Fibroblast of the conjunctiva (primary cell): ENCODE data around the gene MTURN.
A peak's percentile ranks its signal among the peaks of the same experiment; 100 is the strongest.
"Not testable (repeated sequence)": the region's sequence is repeated elsewhere in the genome, so short reads cannot be mapped to it uniquely, and the experiment has no call there.

ENCODE experiments used
- DNase-seq: peaks from one replicate; pipeline ENCODE4 v3.0.0-alpha.2; 2010; ENCODE audit warnings: low read depth

Gene MTURN

GRCh38 chr7:30134611-30135300, at the start of gene MTURN:
Gene MTURN, plus strand, starts transcription at chr7:30134986. Its CDS starts 151 bp downstream, at chr7:30135137.
- DNase-seq: peak; percentile 45

GRCh38 chr7:30086529-30086928, 48.3 kb upstream of the MTURN start:
- no peak for DNase-seq

GRCh38 chr7:30087371-30087770, 47.4 kb upstream of the MTURN start:
- no peak for DNase-seq

GRCh38 chr7:30088362-30088761, 46.4 kb upstream of the MTURN start:
- DNase-seq: no peak

- no peak for DNase-seq
Measured at GRCh38 chr7:30090111-30090510, 44.7 kb upstream of the MTURN start.

GRCh38 chr7:30091491-30091912, 43.3 kb upstream of the MTURN start:
- peak; percentile 57 for DNase-seq

GRCh38 chr7:30091987-30092386, 42.8 kb upstream of the MTURN start:
- no peak for DNase-seq

GRCh38 chr7:30093420-30093952, 41.3 kb upstream of the MTURN start:
- peak; percentile 20 for DNase-seq

GRCh38 chr7:30098599-30098998, 36.2 kb upstream of the MTURN start:
- not testable (repeated sequence) for DNase-seq

- no peak for DNase-seq
Measured at GRCh38 chr7:30102281-30102680, 32.5 kb upstream of the MTURN start.

- no peak for DNase-seq
Measured at GRCh38 chr7:30104157-30104556, 30.6 kb upstream of the MTURN start.

- DNase-seq: no peak
Measured at GRCh38 chr7:30112103-30112713, 22.6 kb upstream of the MTURN start.

GRCh38 chr7:30113144-30113543, 21.6 kb upstream of the MTURN start:
- no peak for DNase-seq

- no peak for DNase-seq
Measured at GRCh38 chr7:30114536-30115238, 20.1 kb upstream of the MTURN start.

GRCh38 chr7:30115709-30116297, 19.0 kb upstream of the MTURN start:
- DNase-seq: no peak

- no peak for DNase-seq
Measured at GRCh38 chr7:30116771-30117170, 18.0 kb upstream of the MTURN start.

- DNase-seq: no peak
Measured at GRCh38 chr7:30117896-30118295, 16.9 kb upstream of the MTURN start.

- DNase-seq: no peak
Measured at GRCh38 chr7:30119890-30120577, 14.8 kb upstream of the MTURN start.

- no peak for DNase-seq
Measured at GRCh38 chr7:30133736-30134610, 813 bp upstream of the MTURN start.

- peak; percentile 26 for DNase-seq
Measured at GRCh38 chr7:30135301-30136116, 723 bp downstream of the MTURN start.
